CD4-positive, alpha-beta T cell treated with Interleukin-10 for 1 hour (primary cell): ENCODE results near the gene ABCD1.
"Not testable (repeated sequence)": the region's sequence is repeated elsewhere in the genome, so short reads cannot be mapped to it uniquely, and the experiment has no call there.

Experiments used
- DNase-seq: peaks from one replicate; pipeline ENCODE4 v3.0.0-alpha.2; 2020

The ABCD1 gene

DNA sequence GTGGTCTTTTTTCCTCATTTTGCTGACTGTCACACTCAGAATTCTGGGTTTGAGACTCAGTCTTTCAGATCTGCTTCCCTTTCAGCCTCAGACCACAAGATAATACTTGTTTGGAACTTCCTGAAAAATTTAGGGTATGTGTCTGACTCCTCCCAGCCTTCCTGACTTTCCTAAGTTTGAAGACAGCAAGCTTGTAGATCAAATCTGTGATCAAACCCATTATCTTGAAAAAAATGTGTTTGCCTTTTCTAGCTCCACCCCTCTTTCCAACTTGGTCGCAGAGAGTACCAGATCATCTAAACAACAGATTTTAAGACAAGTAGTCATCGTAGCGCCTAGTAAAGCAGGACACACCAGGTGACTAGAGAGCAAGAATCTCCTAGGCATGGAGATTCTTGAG, 10.4 kb upstream of the ABCD1 start:
- no peak for DNase-seq

DNA sequence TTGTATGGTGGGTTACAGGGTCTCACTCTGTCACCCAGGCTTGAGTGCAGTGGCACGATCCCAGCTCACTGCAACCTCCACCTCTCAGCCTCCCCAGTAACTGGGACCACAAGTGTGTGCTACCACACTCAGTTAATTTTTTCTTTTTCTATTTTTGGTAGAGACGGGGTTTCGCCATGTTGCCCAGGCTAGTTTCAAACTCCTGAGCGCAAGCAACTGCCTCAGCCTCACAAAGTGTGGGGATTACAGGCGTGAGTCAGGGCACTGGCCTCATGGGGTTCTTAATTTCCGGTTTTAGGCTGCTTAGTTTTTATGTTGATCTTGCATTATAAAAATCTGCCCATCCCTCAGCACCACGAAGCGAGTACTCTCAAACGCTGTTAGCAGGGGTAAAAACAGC, 7.2 kb upstream of the ABCD1 start:
- no peak for DNase-seq

DNA sequence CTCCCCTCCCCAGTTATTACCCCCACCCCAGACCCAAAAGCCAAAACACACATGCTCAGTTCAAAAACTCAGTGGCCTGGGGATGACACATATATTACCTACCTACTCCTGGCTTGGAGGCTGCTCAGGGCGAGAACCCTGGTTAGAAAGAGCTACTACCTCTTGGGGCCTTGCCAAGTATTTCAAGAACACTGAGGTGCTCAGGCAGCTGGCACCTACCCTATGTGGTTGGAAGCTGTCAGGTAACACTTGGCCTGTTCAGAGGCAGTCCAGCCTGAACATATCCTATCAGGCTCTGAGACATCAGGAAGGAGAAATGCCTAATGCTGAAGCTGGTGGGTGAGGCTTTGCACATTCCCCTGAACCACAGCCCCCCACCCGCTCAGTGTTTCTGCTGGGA, 5.4 kb upstream of the ABCD1 start:
- DNase-seq: no peak

DNA sequence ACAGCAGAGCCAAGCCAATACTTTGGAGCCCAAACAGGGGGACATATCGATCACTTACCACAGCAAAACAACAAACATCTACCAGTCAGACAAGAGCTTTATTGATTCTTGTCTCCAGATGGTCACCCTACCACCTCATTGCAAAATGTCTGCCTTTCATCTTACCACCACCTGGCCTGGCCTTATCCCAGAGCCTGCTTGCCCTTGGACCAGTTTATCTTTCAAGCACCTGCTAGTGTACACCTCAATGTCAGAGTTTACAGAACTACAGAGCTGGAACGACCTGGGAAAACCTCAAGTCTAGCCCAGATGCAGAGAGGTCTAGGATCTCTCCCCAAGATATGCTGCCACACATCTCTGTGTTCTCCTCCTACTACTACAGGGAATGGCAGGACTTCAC, 5.0 kb upstream of the ABCD1 start:
- no peak for DNase-seq

DNA sequence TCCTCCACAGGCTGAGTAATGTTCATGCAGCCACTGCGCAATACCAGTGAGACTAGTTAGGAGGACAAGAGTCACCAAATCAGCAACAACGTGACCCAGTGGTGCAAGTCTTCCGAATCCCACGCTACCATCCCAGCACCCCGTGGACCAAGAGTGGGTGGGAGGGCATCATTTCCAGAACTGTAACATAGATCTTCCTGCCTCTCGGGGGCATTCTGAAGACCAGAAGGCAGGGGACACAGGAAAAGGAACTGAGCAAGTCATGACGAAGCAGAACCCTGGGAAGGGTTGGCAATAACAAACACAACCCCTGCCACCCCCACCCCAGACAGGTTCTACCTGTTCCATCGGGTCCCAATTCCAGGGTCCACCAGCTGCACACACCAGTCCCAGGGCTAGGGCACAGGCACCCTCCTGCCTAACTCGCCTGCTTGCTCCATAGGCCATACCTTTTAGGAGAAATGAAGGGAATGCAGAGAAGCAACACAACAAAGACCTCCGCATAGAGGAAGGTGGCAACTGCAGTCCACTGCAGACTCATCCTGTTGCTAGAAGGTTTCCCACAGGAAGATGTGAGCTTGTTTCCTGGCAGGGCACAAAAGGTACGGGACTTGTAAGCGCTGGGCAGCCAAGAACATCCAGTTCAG, 1.8 kb upstream of the ABCD1 start:
- DNase-seq: no peak

DNA sequence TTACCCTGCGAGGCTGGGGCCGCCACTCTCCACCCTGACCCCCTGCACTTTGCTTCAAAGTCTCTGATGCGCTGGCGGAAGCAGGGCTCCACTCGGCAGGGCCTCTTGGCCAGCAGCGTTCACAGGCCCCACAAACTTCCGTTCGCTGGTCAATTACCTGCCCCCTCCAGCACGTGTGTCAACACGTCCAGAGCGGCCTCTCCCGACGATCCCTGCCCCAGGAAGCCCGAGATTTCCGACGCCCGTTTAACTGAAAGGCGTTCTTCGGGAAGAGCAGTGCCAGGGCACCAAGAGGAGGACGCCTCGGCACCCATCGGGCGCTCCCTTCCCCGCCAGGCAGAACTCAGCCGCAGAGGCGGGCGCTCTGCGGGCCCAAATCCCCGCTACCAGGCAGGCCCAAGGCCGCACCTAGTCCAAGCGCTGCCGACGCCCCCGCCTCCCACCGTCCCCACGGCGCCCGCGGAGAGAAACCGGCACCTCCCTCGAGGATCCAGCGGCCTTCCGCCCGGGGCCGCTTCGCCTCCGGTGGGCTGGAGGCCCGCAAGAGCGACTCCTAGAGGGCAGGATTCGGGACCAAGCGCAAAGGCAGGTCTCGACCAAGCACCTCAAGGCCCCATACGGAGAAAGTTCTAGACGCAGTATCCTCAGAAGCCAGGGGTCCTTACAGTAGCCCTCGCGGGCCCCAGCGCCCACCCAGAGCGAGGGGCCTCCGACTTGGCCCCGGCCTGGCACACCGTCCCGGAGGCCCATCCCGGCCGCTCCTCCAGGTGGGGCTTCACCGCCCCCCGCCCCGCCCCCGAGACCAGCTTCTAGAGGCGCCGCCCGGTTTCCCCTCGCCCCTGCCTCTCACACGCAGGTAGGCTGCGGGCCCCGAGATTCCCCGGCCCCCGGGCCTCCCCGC, 1.1 kb upstream of the ABCD1 start:
- peak; percentile 53 for DNase-seq

DNA sequence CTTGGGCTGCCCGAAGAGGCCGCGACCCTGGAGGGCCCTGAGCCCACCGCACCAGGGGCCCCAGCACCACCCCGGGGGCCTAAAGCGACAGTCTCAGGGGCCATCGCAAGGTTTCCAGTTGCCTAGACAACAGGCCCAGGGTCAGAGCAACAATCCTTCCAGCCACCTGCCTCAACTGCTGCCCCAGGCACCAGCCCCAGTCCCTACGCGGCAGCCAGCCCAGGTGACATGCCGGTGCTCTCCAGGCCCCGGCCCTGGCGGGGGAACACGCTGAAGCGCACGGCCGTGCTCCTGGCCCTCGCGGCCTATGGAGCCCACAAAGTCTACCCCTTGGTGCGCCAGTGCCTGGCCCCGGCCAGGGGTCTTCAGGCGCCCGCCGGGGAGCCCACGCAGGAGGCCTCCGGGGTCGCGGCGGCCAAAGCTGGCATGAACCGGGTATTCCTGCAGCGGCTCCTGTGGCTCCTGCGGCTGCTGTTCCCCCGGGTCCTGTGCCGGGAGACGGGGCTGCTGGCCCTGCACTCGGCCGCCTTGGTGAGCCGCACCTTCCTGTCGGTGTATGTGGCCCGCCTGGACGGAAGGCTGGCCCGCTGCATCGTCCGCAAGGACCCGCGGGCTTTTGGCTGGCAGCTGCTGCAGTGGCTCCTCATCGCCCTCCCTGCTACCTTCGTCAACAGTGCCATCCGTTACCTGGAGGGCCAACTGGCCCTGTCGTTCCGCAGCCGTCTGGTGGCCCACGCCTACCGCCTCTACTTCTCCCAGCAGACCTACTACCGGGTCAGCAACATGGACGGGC, 579 bp downstream of the ABCD1 start:
- no peak for DNase-seq

DNA sequence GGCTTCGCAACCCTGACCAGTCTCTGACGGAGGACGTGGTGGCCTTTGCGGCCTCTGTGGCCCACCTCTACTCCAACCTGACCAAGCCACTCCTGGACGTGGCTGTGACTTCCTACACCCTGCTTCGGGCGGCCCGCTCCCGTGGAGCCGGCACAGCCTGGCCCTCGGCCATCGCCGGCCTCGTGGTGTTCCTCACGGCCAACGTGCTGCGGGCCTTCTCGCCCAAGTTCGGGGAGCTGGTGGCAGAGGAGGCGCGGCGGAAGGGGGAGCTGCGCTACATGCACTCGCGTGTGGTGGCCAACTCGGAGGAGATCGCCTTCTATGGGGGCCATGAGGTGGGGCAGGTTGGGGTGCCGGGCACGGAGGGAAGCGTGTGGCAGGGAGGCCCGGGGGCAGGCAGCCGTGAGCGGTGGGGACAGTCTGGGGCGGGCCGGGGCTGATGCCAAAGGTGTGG, 1.2 kb downstream of the ABCD1 start:
- DNase-seq: no peak

DNA sequence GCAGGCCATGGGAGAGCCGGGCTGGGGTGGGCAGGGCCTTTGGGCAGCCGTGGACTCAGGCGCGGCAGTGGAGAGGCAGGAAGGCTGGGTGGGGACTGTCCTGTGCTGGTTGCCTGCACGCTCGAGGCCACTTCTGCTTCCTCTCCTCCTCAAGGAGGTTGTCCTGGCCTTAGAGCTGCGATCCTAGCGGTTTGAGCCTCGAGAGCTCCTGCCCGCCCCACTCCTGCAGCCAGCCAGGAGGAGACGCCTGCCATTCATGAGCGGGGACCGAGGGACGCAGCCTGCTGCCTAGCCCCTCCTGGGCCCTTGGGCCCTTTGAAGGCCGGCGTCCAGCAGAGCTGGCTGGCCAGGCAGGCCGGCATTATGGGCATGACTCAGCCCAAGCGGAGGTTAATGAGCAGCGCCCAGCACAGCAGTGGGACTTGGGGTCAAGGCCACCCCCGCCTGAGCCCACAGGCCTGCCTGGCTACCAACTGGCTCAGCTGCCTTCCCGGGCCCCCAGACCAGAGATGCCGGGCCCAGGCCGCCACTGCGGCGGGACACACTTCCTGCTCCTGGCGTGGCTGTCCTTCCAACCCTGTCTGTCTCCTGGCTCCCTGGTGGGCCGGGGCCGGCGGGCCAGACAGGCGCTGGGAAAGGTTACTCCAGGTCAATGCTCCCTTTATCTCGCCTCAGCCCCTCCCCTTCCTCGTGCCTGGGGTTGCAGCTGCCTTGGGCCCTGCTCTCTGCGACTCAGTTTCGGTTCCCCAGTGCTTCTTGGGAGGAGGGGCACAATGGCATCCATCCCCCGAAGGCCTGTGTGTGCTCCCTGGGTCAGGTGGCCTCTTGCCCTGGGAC, 1.8 kb downstream of the ABCD1 start:
- peak; percentile 59 for DNase-seq

DNA sequence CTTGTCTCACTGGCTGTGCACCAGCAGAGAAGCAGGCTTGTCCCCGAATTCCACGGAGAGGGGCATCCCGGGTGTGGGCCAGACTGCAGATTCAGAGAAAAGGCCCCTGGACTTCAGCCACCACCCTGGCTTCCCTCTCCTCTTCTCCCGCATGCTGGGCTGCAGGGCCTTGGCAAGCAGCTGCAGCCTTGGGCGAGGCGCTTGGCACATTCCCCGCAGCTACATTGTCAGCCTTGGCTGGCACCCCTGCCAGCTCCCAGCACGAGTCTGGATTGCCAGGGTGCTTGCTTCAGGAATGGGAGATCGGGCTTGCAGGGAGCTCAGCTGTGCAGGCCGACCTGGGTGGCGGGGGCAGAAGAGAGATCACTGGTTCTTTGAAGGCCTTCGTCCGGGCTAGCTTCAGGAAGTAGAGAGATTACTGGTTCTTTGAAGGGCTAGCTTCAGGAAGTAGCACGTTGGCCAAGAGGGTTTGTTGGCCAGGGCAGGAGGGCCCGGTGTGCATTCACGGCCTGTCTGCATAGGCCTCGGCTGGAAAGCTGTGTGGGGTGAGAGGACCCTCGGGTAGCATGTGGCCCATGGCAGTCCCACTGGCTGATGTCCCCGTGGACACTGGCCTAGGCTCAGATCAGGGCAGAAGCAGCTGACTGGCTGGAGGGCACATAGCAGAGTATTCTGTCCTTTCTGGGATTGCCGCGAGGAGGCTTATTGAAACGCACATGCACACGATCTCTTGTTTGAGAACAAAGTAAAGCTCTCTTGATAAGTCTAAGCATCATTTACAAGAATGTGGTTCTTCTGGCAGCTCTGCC, 2.7 kb downstream of the ABCD1 start:
- DNase-seq: no peak

DNA sequence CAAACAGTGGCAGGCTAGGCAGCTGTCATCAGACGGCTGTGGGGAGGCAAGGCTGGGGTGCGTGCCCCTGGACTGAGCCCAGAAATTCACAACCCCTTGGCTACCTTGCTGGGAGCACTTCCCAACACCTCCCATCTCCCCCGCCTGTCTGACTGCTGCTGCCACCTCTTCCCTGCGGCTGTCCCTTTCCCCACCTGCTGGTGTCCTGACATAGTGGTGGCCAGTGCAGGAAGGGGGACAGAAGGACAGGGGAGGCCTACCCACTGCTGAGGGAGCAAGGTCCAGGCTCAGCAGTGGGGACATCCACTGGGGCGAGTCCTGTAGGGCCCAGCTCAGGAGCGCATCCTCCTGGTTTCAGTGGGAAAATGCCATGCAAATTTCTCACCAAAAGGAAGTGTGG, 3.4 kb downstream of the ABCD1 start:
- DNase-seq: no peak

DNA sequence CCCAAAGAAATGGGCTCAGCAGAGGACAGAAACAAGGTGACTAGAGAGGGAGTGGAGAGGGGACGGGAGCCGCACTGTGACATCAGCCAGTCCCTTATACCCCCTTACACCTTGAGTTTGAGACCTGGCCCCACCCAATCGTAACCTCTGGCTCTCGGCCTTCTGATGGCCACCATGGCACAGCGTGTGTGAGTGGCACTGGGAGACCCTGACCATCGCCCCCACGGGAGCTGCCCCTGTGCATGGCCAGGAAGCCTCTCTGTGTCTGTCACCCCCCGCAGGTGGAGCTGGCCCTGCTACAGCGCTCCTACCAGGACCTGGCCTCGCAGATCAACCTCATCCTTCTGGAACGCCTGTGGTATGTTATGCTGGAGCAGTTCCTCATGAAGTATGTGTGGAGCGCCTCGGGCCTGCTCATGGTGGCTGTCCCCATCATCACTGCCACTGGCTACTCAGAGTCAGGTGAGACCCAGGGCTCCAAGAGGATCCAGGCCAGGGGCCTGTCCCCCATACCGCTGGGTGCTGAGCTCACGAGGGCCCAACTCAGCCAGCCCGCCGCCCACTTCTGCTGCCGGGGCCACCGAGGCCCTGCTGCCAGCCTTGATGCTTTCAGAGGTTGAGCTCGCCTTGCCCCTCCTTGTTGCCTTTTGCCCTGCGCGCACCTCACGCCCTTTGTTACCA, 4.4 kb downstream of the ABCD1 start:
- no peak for DNase-seq

DNA sequence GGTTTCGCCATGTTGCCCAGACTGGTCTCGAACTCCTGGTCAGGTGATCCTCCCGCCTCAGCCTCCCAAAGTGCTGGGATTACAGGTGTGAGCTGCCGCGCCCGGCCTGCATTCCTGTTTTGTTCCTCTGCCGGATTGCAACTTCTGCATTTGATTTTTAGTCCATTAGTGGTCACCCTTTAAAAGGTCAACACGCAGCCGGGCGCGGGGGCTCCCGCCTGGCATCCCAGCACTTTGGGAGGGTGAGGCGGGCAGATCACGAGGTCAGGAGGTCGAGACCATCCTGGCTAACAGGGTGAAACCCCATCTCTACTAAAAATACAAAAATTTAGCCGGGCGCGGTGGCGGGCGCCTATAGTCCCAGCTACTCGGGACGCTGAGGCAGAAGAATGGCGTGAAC, 5.5 kb downstream of the ABCD1 start:
- DNase-seq: not testable (repeated sequence)

DNA sequence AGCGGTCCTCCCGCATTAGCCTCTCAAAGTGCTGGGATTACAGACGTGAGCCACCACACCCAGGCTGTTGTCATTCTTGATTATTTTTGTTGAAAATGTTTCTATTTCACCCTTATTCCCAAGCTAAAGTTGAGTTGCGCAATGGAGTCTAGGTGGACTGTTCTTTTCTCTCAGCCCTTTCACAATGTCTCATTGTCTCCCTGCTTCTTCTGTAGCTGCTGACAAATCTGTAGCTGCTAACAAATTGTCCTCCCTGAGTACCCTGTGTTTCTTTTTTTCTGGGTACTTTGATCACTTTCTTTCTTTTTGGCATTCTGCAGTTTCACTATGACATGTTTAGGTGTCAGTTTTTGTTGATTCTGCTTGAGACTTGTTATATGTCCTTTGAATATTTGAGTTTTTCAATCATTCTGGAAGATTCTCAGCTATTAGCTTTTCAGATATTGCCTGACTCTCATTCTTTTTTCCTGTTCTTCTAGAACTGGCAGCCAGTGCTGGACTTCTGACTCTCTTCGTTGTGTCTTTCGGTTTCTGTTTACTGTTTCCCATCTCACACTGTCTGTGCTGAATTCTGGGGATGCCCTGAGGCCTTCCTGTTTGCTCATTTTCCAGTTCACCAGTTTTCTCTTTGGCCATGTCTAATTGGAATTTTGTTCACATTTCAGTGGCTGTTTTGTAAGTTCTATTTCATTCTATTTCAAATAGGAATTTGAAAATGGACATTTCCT, 6.6 kb downstream of the ABCD1 start:
- no peak for DNase-seq

DNA sequence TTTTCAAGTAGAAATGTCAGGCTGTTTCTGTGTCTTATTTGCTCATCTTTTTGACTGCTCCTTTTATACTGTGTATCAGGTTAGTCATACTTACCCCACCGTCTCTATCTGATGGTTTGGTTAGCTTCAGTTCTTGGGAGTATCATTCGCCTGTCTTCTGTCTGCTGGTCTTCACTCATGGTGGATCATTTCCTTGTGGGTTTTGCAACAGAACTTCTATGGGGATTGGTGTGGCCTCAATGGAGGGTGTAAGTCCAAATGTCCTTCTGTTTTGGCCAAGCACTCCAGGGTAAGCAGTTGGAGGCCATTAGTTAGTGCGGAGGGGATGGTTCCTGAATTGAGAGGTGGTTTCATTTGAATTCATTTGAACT, 7.2 kb downstream of the ABCD1 start:
- DNase-seq: no peak

DNA sequence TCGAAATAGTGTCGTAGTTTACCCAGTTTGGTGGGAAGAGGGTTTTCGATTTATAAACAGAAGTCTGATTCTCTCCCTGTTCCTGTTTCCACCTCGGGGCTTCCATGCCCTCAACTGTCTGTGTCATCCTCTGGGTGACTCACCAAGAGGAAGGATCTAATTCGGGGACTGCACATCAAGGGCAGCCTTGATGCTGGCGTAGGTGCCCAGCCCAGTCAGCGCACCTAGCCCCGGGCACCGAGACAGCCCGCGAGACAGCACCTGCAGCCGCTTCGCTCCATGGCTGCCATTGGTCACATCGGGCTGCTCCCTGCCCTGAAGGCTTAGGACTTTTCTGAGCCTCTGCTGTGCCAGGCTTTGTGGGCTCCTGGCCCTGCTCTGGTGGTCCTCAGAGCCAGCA, 7.7 kb downstream of the ABCD1 start:
- DNase-seq: no peak

DNA sequence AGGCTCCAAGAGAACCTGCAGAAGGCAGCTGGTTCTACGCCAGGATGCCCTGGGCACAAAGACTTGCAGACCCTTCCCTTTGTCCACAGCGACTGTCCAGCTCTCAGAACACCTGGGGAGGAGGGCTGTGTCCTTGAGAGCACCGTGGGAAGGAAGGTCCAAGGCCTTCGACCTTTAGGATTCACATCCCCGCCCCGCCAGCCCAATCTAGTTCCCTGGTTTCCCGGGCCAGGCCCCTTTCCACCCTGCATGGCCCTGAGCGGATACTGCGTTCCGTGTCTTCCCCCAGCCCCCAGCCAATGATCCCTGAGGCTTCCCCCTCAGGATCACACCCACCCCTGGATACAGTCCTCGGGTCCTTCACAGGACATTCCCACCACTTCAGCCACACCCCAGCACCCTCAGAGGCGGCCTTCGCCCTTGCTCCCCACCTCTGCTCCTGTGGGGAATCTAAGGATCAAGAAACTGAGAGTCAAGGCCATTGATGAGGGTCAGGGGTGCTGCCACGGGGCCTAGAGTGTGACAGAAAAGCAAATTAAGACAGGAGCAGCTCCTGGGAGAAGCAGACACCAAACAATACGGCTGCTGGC, 9.1 kb downstream of the ABCD1 start:
- DNase-seq: no peak

DNA sequence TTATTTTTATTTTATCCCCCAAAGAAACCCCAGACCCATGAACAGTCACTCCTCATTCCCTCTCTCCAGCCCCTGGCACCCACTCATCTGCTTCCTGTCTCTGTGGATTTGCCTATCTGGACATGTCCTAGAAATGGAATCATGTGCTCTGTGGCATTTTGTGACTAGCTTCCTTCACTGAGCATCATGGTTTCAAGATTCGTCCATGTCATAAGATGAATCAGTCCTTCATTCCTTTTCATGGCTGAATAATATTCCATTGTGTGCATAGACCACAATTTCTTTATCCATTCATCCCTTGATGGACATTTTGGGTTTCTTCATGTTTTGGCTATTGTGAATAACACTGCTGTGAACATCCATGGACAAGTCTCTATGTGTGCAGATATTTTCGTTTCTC, 10.2 kb downstream of the ABCD1 start:
- DNase-seq: no peak

DNA sequence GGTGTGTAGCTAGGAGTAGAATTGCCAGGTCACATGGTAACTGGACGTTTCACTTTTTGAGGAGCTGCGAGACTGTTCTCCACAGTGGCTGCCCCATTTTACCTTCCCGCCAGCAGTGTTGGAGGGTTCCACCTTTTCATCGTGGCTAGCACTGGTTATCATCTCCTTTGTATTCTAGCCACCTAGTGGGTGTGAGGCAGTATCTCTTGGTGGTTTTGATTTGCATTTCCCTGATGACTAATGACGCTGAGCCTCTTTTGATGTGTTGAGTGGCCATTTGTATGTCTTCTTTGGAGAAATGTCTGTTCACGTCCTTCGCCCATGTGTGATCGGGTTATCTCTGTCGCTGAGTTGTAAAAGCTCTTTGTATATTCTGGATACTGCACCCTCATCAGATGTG, 10.6 kb downstream of the ABCD1 start:
- DNase-seq: peak; percentile 44
